SH-SY5Y (cell line): ENCODE results near the gene NEDD4L.

Source experiments
- GATA2 ChIP-seq: IDR thresholded peaks from 2 replicates; pipeline ENCODE4 v1.6.1; 2011; ENCODE audit warnings: mild to moderate bottlenecking, low read depth, low read length
- GATA3 ChIP-seq: IDR thresholded peaks from 2 replicates; pipeline ENCODE4 v1.6.1; 2011; ENCODE audit warnings: low read depth, mild to moderate bottlenecking, low read length, moderate library complexity

Gene NEDD4L

GRCh38 chr18:58345875-58346274 lies 301.8 kb downstream of the NEDD4L start:
- TF ChIP-seq GATA3 (no peak), GATA2 (no peak)

- TF ChIP-seq GATA2 = no peak
- no peak for TF ChIP-seq GATA3
These were observed 303.1 kb downstream of the NEDD4L start for GRCh38 chr18:58347135-58347534.

DNA sequence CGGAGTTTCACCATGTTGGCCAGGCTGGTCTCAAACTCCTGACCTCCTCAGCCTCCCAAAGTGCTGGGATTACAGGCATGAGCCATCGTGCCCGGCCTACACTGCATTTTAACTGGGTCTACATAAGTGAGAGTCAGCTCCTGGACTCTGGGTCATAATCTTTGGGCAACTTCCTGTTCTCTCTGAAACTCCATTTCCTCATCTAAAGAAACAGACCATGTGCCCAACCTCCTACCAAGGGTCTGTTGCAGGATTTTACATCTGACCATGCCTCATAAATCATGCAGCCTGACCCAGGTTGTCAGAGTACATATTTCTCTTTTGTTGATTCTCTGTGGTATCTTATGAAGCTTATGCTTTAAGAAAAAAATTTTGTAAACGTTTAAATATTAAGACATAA lies 304.5 kb downstream of the NEDD4L start:
- TF ChIP-seq GATA3 (no peak), GATA2 (no peak)

DNA sequence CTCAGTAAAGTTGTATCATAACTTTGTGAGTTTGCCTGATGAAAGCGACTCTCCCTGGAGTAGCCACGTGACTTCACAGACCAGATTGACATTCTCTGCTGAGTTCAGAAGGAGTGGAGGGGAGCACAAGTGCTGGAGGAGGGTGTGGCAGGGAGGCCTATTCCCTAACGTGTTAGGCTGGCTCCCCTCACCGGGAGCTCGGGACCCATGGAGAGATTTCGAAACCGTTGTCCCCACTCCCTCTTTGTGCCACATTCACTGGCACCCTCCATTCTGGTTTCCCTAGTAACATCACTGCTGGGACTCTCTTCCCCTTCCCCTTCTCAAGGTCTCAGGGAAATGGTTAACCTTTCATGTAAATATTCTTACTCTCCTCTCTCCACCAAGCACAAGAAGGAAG lies 304.9 kb downstream of the NEDD4L start:
- no peak for TF ChIP-seq GATA3
- TF ChIP-seq GATA2 = no peak

DNA sequence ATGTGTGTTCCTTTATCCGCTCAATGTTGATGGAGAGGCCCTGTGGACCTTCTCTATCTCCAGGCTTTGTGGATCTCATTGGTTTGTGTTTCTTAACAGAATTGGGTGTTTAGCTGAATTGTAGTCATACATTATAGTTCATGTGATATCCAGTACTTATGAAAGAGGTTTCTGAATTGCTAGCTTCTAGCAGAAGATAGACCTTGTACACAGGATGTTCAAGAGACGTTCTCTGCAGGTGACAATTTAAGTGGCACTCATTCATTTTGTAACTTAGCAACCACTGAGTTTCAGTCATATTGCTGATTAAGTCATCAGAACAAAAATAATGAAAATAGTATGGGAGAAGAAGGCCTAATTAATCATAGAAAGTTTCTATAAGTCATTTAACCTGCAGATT lies 305.6 kb downstream of the NEDD4L start:
- TF ChIP-seq GATA2 (no peak), GATA3 (no peak)

DNA sequence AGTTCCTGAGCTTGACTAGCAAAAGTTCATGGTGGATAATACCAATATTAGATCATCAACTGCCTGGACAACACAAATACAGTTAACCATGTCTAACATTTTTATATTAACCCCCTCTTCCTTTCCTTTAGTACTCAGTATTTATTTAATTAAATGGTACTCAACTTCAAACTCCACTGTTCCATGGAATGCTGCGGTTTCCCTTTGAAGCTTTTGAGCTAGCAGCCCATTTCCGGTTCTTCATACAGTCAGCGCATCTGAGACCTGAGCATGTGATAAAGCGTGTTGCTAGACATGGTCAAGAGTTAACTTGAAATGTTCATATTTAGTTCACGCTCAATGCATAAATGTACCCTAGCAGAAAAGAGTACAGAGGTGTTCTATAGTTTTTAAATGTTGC lies 306.5 kb downstream of the NEDD4L start:
- TF ChIP-seq GATA2 = no peak
- TF ChIP-seq GATA3 = no peak

- no peak for TF ChIP-seq GATA2
- TF ChIP-seq GATA3 = no peak
These were observed 307.8 kb downstream of the NEDD4L start for GRCh38 chr18:58351776-58352175.

GRCh38 chr18:58353581-58353980 lies 309.6 kb downstream of the NEDD4L start:
- TF ChIP-seq GATA3 (no peak), GATA2 (no peak)

GRCh38 chr18:58354051-58354450 lies 310.0 kb downstream of the NEDD4L start:
- TF ChIP-seq GATA2 (no peak), GATA3 (no peak)

DNA sequence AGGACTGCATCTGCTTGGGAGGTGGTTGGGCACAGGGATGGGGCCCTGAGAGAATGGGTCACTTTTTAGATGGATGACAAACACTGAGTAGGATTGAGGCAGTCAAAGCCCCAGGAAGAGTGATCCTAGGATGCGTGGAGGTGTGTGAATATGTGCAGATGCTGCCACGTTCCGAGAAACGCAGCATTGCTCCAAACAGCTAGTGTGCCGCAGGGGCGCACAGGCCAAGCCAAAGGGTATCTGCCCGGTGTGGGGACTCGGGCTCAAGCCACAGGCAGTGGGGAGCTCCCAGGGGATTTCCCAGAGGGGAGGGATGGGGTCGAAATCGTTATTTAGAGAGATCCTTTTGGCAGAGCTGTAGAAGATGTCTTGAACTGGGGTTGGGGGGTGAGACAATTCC lies 310.8 kb downstream of the NEDD4L start:
- TF ChIP-seq GATA3 (no peak), GATA2 (no peak)

GRCh38 chr18:58355243-58355642 lies 311.2 kb downstream of the NEDD4L start:
- TF ChIP-seq GATA2 (no peak), GATA3 (no peak)

- TF ChIP-seq GATA3 (no peak), GATA2 (no peak)
These were observed 315.2 kb downstream of the NEDD4L start for GRCh38 chr18:58359218-58359617.

GRCh38 chr18:58359620-58360019 lies 315.6 kb downstream of the NEDD4L start:
- TF ChIP-seq GATA3 (no peak), GATA2 (no peak)

DNA sequence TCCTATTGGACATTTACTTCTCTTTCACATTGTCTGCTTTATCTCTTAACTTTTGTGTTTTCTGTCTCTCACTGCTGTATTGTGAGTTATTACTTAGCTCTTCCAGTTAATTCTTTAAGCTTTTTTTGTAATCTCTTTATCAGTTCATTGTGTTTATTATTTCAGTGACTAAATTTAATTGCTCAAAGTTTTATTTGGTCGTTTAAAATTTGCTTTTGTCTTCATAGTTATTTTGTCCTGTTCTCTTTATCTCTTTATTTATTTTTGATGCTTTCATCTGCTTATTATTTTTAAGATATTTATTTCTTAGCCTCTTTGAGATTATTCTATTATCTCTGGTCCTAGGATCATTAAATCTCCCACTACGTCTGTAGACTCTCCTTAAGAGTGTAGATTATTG lies 316.3 kb downstream of the NEDD4L start:
- TF ChIP-seq GATA2 = no peak
- TF ChIP-seq GATA3 = no peak

DNA sequence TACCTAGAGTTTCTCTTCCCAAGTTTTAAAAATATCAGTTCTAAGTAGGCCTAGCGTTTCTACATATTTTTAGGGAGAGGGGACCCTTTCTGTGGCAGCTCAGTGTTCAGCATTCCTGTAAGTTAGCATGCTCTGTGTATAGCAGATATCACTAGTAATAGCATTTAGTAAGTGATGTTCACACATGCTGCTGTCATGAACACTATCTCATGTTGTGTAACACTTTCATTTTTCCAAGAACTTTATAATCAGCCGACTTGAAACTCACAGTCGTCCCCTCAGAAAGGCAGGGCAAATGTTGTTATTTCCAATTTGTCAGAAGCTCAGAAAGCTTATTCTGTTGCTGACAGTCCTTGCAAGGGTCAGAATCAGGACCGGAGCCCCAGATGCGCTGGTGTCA lies 317.2 kb downstream of the NEDD4L start:
- TF ChIP-seq GATA2 (no peak), GATA3 (no peak)

DNA sequence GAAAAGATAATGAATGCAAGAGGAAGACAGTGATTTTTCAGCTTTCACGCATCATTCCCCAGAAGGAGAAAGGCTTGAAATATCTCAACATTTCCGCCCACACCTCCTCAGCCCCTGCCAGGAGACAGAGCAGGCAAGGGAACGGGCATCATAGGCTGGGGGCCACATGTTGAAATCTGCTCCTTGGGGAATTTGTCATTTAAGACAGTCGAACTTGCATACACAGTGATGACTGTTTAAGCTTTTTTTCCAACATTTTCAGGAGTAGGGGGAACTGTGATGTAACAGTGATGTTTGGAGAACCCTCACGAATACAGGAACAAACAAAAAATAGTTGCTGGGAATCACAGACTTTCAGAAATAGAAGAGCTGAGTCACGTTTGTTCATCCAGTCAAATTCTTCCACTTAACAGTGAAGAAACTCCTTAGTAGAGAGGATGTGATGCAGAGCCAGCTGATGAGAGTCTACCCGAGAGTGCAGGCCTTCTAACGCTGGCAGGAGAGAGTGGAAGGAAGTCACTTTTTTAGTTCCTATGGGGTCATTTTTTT lies 318.1 kb downstream of the NEDD4L start:
- TF ChIP-seq GATA3 = no peak
- no peak for TF ChIP-seq GATA2
